ENCODE measurements around the gene SPATA9. TPM values are rescaled to one million over a fixed set of nuclear protein-coding genes. Genes with fewer than 3 reads are reported as not detected.
"Not testable (repeated sequence)": the region's sequence is repeated elsewhere in the genome, so short reads cannot be mapped to it uniquely, and the experiment has no call there.

The SPATA9 gene
- total RNA-seq, 2 experiments from 2014 or later: not detected

- ATAC-seq (no peak), DNase-seq (no peak)
- Mint-ChIP-seq H3K9me3 (ENCODE audit: low read depth) (no peaks in the 10 kb centered on the region), H3K4me1 (peaks cover 5% of the 10 kb centered on the region), H3K36me3 (ENCODE audit: low read depth) (no peaks in the 10 kb centered on the region), H3K4me3 (no peak overlapping the region), H3K27me3 (peaks cover 1% of the 10 kb centered on the region), H3K27ac (no peak overlapping the region)
- ChIA-PET POLR2A (no interaction called here), CTCF (interaction anchor here (0.7 kb wide), 1 partner anchor 16 kb away, joined by 3 read pairs; no protein-coding TSS in a partner anchor)
- intact Hi-C loops (cut with DNase I, micrococcal nuclease): no loop called here
Observed at GRCh38 chr5:95638632-95639031, 44.2 kb downstream of the SPATA9 start.

- intact Hi-C loops (cut with DNase I, micrococcal nuclease): loop anchor here in 1 of 2 experiments (5.0 kb wide), 1 partner anchor 328 kb away; the partner anchor contains the start of gene ELL2
- Mint-ChIP-seq H3K4me1 (peaks cover 26% of the 10 kb centered on the region), H3K4me3 (no peak overlapping the region), H3K9me3 (ENCODE audit: low read depth) (peaks cover 4% of the 10 kb centered on the region), H3K36me3 (ENCODE audit: low read depth) (peaks cover 7% of the 10 kb centered on the region), H3K27ac (no peak overlapping the region), H3K27me3 (peaks cover 1% of the 10 kb centered on the region)
- POLR2A ChIA-PET: no interaction called here
- CTCF ChIA-PET: interaction anchor here (3.5 kb wide), 1 partner anchor 11 kb away, joined by 17 read pairs; no protein-coding TSS in a partner anchor
- ATAC-seq: no peak
- DNase-seq: no peak
Observed at GRCh38 chr5:95634081-95634480, 48.7 kb downstream of the SPATA9 start.

- peaks cover 4% of the 10 kb centered on the region for H3K9me3 Mint-ChIP-seq (ENCODE audit: low read depth)
- no peak overlapping the region for H3K27ac Mint-ChIP-seq
- DNase-seq (no peak), ATAC-seq (no peak)
- POLR2A ChIA-PET: no interaction called here
- H3K4me3 Mint-ChIP-seq: no peak overlapping the region
- CTCF ChIA-PET: interaction anchor here (3.5 kb wide), 1 partner anchor 11 kb away, joined by 17 read pairs; no protein-coding TSS in a partner anchor
- H3K4me1 Mint-ChIP-seq: peaks cover 26% of the 10 kb centered on the region
- peaks cover 1% of the 10 kb centered on the region for H3K27me3 Mint-ChIP-seq
- intact Hi-C loops (cut with DNase I, micrococcal nuclease): loop anchor here in 1 of 2 experiments (5.0 kb wide), 1 partner anchor 329 kb away; the partner anchor contains the start of gene ELL2
- H3K36me3 Mint-ChIP-seq (ENCODE audit: low read depth): peaks cover 7% of the 10 kb centered on the region
Observed at GRCh38 chr5:95633671-95634070, 49.1 kb downstream of the SPATA9 start.

- not testable (repeated sequence) for H3K9me3 Mint-ChIP-seq (ENCODE audit: low read depth); H3K36me3 Mint-ChIP-seq (ENCODE audit: low read depth); H3K27ac Mint-ChIP-seq; H3K4me3 Mint-ChIP-seq; DNase-seq; ATAC-seq; H3K27me3 Mint-ChIP-seq
- CTCF ChIA-PET: interaction anchor here (2.4 to 2.6 kb wide), 2 partner anchors 11 kb away, joined by 26 to 39 read pairs; partner anchors contain the start of gene RFESD
- POLR2A ChIA-PET: interaction anchor here (1.4 to 1.6 kb wide), 3 partner anchors 10 to 78 kb away, joined by 5 to 13 read pairs (median 10); partner anchors contain the start of genes ARSK, RFESD and SKIC3
- intact Hi-C loops (cut with DNase I, micrococcal nuclease): loop anchor here (1.0 to 5.0 kb wide), 7 partner anchors 11 to 329 kb away; partner anchors contain the start of genes ARSK (in 1 of the 2), ELL2 (in 1 of the 2), RFESD (in 1 of the 2) and SKIC3 (in 1 of the 2)
- H3K4me1 Mint-ChIP-seq: peaks cover 22% of the 10 kb centered on the region
Observed at GRCh38 chr5:95632942-95633341, 49.8 kb downstream of the SPATA9 start.

GRCh38 chr5:95631991-95632675 is 50.7 kb downstream of the SPATA9 start:
- peak; percentile 85 for DNase-seq
- Mint-ChIP-seq H3K4me1 (peaks cover 22% of the 10 kb centered on the region), H3K27ac (peak overlapping the region; percentile 94), H3K27me3 (peaks cover 1% of the 10 kb centered on the region), H3K36me3 (ENCODE audit: low read depth) (peaks cover 7% of the 10 kb centered on the region), H3K4me3 (peak overlapping the region; percentile 22), H3K9me3 (ENCODE audit: low read depth) (peaks cover 4% of the 10 kb centered on the region)
- ATAC-seq: peak; percentile 99
- CTCF ChIA-PET: interaction anchor here (0.9 to 2.6 kb wide), 5 partner anchors 10 to 191 kb away, joined by 4 to 39 read pairs (median 6); partner anchors contain the start of genes GLRX and RFESD
- POLR2A ChIA-PET: interaction anchor here (0.6 to 1.6 kb wide), 5 partner anchors 9 to 1134 kb away, joined by 3 to 13 read pairs (median 5); partner anchors contain the start of genes ARSK, RFESD and SKIC3
- intact Hi-C loops (cut with DNase I, micrococcal nuclease): loop anchor here (1.0 to 5.0 kb wide), 8 partner anchors 10 to 330 kb away; partner anchors contain the start of genes ARSK (in 1 of the 2), ELL2 (in 1 of the 2), RFESD (in 1 of the 2) and SKIC3 (in 1 of the 2)

GRCh38 chr5:95631255-95631958 is 51.4 kb downstream of the SPATA9 start:
- Mint-ChIP-seq H3K27me3 (peaks cover 1% of the 10 kb centered on the region), H3K4me1 (peaks cover 22% of the 10 kb centered on the region), H3K4me3 (peak overlapping the region; percentile 14), H3K27ac (peak overlapping the region; percentile 94), H3K36me3 (ENCODE audit: low read depth) (peaks cover 7% of the 10 kb centered on the region), H3K9me3 (ENCODE audit: low read depth) (peaks cover 4% of the 10 kb centered on the region)
- intact Hi-C loops (cut with DNase I, micrococcal nuclease): loop anchor here in 1 of 2 experiments (1.0 to 5.0 kb wide), 2 partner anchors 10 to 331 kb away; partner anchors contain the start of gene ELL2
- ChIA-PET POLR2A (interaction anchor here (0.8 to 1.6 kb wide), 4 partner anchors 9 to 483 kb away, joined by 3 to 13 read pairs (median 8); partner anchors contain the start of genes ARSK, RFESD and SKIC3), CTCF (interaction anchor here (0.7 to 2.6 kb wide), 8 partner anchors 8 to 201 kb away, joined by 3 to 39 read pairs (median 4); partner anchors contain the start of genes GLRX and RFESD)
- ATAC-seq: peak; percentile 7
- no peak for DNase-seq

- intact Hi-C loops (cut with DNase I, micrococcal nuclease): loop anchor here in 1 of 2 experiments (5.0 kb wide), 1 partner anchor 332 kb away; the partner anchor contains the start of gene ELL2
- no peak for DNase-seq
- POLR2A ChIA-PET: no interaction called here
- Mint-ChIP-seq H3K9me3 (ENCODE audit: low read depth) (peaks cover 4% of the 10 kb centered on the region), H3K4me3 (no peak overlapping the region), H3K4me1 (peaks cover 22% of the 10 kb centered on the region), H3K27ac (peak overlapping the region; percentile 73), H3K36me3 (ENCODE audit: low read depth) (peaks cover 7% of the 10 kb centered on the region), H3K27me3 (peaks cover 1% of the 10 kb centered on the region)
- CTCF ChIA-PET: interaction anchor here (0.8 to 2.6 kb wide), 5 partner anchors 8 to 202 kb away, joined by 3 to 39 read pairs (median 6); partner anchors contain the start of gene RFESD
- no peak for ATAC-seq
Observed at GRCh38 chr5:95630394-95630917, 52.3 kb downstream of the SPATA9 start.

- DNase-seq: no peak
- Mint-ChIP-seq H3K4me1 (peaks cover 22% of the 10 kb centered on the region), H3K9me3 (ENCODE audit: low read depth) (peaks cover 4% of the 10 kb centered on the region), H3K27ac (no peak overlapping the region), H3K36me3 (ENCODE audit: low read depth) (peaks cover 7% of the 10 kb centered on the region), H3K4me3 (no peak overlapping the region), H3K27me3 (no peaks in the 10 kb centered on the region)
- POLR2A ChIA-PET: no interaction called here
- intact Hi-C loops (cut with DNase I, micrococcal nuclease): loop anchor here in 1 of 2 experiments (10.0 kb wide), 1 partner anchor 1176 kb away; the partner anchor contains the start of gene ERAP1
- ATAC-seq: no peak
- CTCF ChIA-PET: interaction anchor here (0.6 kb wide), 1 partner anchor 8 kb away, joined by 3 read pairs; no protein-coding TSS in a partner anchor
Observed at GRCh38 chr5:95628933-95629332, 53.9 kb downstream of the SPATA9 start.

GRCh38 chr5:95627971-95628810 is 54.6 kb downstream of the SPATA9 start:
- peaks cover 20% of the 10 kb centered on the region for H3K4me1 Mint-ChIP-seq
- no peaks in the 10 kb centered on the region for H3K27me3 Mint-ChIP-seq
- intact Hi-C loops (cut with DNase I, micrococcal nuclease): loop anchor here in 1 of 2 experiments (10.0 kb wide), 1 partner anchor 1177 kb away; the partner anchor contains the start of gene ERAP1
- DNase-seq (no peak), ATAC-seq (no peak)
- ChIA-PET CTCF (interaction anchor here (0.6 kb wide), 1 partner anchor 251 kb away, joined by 4 read pairs; no protein-coding TSS in a partner anchor), POLR2A (no interaction called here)
- H3K36me3 Mint-ChIP-seq (ENCODE audit: low read depth): peaks cover 7% of the 10 kb centered on the region
- no peak overlapping the region for H3K4me3 Mint-ChIP-seq
- peaks cover 4% of the 10 kb centered on the region for H3K9me3 Mint-ChIP-seq (ENCODE audit: low read depth)
- no peak overlapping the region for H3K27ac Mint-ChIP-seq

- CTCF ChIA-PET: no interaction called here
- Mint-ChIP-seq H3K4me1 (peaks cover 24% of the 10 kb centered on the region), H3K36me3 (ENCODE audit: low read depth) (peaks cover 2% of the 10 kb centered on the region), H3K27ac (no peak overlapping the region), H3K9me3 (ENCODE audit: low read depth) (peaks cover 3% of the 10 kb centered on the region), H3K4me3 (no peak overlapping the region), H3K27me3 (no peaks in the 10 kb centered on the region)
- no peak for ATAC-seq
- POLR2A ChIA-PET: no interaction called here
- intact Hi-C loops (cut with DNase I, micrococcal nuclease): loop anchor here in 1 of 2 experiments (10.0 kb wide), 1 partner anchor 1178 kb away; the partner anchor contains the start of gene ERAP1
- no peak for DNase-seq
Observed at GRCh38 chr5:95626701-95627100, 56.1 kb downstream of the SPATA9 start.

Data from activated CD4-positive, alpha-beta T cell treated with anti-CD3 and anti-CD28 coated beads for 36 hours (primary cell).